ENCODE data around the gene ZNF786.
"Not testable (repeated sequence)": the region's sequence is repeated elsewhere in the genome, so short reads cannot be mapped to it uniquely, and the experiment has no call there.

The ZNF786 gene

GRCh38 chr7:149081914-149082313 is 8.6 kb downstream of the ZNF786 start:
- DNase-seq, result no peak

- DNase-seq, result no peak
Observed at GRCh38 chr7:149077594-149077993, 12.9 kb downstream of the ZNF786 start.

GRCh38 chr7:149075286-149075685 is 15.2 kb downstream of the ZNF786 start:
- DNase-seq, result no peak

GRCh38 chr7:149074116-149074885 is 16.2 kb downstream of the ZNF786 start:
- DNase-seq, result no peak

GRCh38 chr7:149072438-149072775 is 18.1 kb downstream of the ZNF786 start:
- no peak for DNase-seq

GRCh38 chr7:149071641-149072437 is 18.7 kb downstream of the ZNF786 start:
- DNase-seq, result no peak

- DNase-seq, result no peak
Observed at GRCh38 chr7:149071182-149071635, 19.3 kb downstream of the ZNF786 start.

- no peak for DNase-seq
Observed at GRCh38 chr7:149070372-149071125, 20.0 kb downstream of the ZNF786 start.

- no peak for DNase-seq
Observed at GRCh38 chr7:149067869-149068268, 22.6 kb downstream of the ZNF786 start.

- no peak for DNase-seq
Observed at GRCh38 chr7:149063476-149063875, 27.0 kb downstream of the ZNF786 start.

- DNase-seq, result not testable (repeated sequence)
Observed at GRCh38 chr7:149062217-149062899, 28.2 kb downstream of the ZNF786 start.

GRCh38 chr7:149060156-149060555 is 30.4 kb downstream of the ZNF786 start:
- no peak for DNase-seq

- DNase-seq, result no peak
Observed at GRCh38 chr7:149053885-149054284, 36.6 kb downstream of the ZNF786 start.

- no peak for DNase-seq
Observed at GRCh38 chr7:149053384-149053783, 37.1 kb downstream of the ZNF786 start.

- DNase-seq, result no peak
Observed at GRCh38 chr7:149050941-149051340, 39.6 kb downstream of the ZNF786 start.

- no peak for DNase-seq
Observed at GRCh38 chr7:149048805-149049204, 41.7 kb downstream of the ZNF786 start.

GRCh38 chr7:149046416-149046815 is 44.1 kb downstream of the ZNF786 start:
- no peak for DNase-seq

- DNase-seq, result no peak
Observed at GRCh38 chr7:149043936-149044335, 46.6 kb downstream of the ZNF786 start.

GRCh38 chr7:149041350-149041749 is 49.2 kb downstream of the ZNF786 start:
- no peak for DNase-seq

- DNase-seq, result not testable (repeated sequence)
Observed at GRCh38 chr7:149038641-149039040, 51.9 kb downstream of the ZNF786 start.

GRCh38 chr7:149036676-149037075 is 53.8 kb downstream of the ZNF786 start:
- no peak for DNase-seq

- DNase-seq, result no peak
Observed at GRCh38 chr7:149031353-149031910, 59.1 kb downstream of the ZNF786 start.

GRCh38 chr7:149030439-149030838 is 60.1 kb downstream of the ZNF786 start:
- not testable (repeated sequence) for DNase-seq
